Activated T-cell treated with anti-CD3 and anti-CD28 coated beads, Interleukin-2, amount 50 U/mL, for 72 hours (primary cell): ENCODE results near the gene PIGT. TPM values are rescaled to one million over a fixed set of nuclear protein-coding genes. Genes with fewer than 3 reads are reported as not detected.
A peak's percentile ranks its signal among the peaks of the same experiment; 100 is the strongest.

Source experiments
- ATAC-seq, 2 donors: fragments of 150-1000 bp; cut with Tn5 transposase; replicated peaks in 1 of 2; 2 replicates each; pipeline ENCODE4 v1.10.0; 2021; ENCODE audit warnings: moderate library complexity in 2 of 2, mild to moderate bottlenecking in 1 of 2
- DNase-seq, 2 donors: peaks; one replicate each; pipeline ENCODE4 v3.0.0; 2021 to 2022; ENCODE audit warnings: mixed read lengths in 1 of 2
- H3K27ac Mint-ChIP-seq: one replicate; pipeline ENCODE4 v1.8.0; 2022; ENCODE audit warnings: mild to moderate bottlenecking, moderate library complexity, mixed read lengths
- H3K27me3 Mint-ChIP-seq: one replicate; pipeline ENCODE4 v1.8.0; 2022; ENCODE audit warnings: low read depth, mixed read lengths
- H3K36me3 Mint-ChIP-seq, 2 donors: one replicate each; pipeline ENCODE4 v1.8.0; 2022; ENCODE audit warnings: mixed read lengths in 2 of 2, mild to moderate bottlenecking in 1 of 2; ENCODE audit not compliant: insufficient read depth in 2 of 2
- H3K4me1 Mint-ChIP-seq: one replicate; pipeline ENCODE4 v1.8.0; 2022; ENCODE audit warnings: low read depth, mixed read lengths
- H3K4me3 Mint-ChIP-seq, 2 donors: one replicate each; pipeline ENCODE4 v1.8.0; 2022; ENCODE audit warnings: mild to moderate bottlenecking in 2 of 2, mixed read lengths in 2 of 2, moderate library complexity in 2 of 2
- H3K9me3 Mint-ChIP-seq, 2 donors: one replicate each; pipeline ENCODE4 v1.8.0; 2022; ENCODE audit warnings: mixed read lengths in 2 of 2
- total RNA-seq, 2 donors: library from RNA; stranded (reverse); gene quantifications; one replicate each; pipeline ENCODE4 v1.2.3, GENCODE V29; 2022

PIGT gene
- total RNA-seq, 2 donors from 2014 or later, result 60.4 to 63.7 TPM

- no peak overlapping the region for H3K4me3 Mint-ChIP-seq
- peaks cover 13% of the 10 kb centered on the region for H3K4me1 Mint-ChIP-seq
- ATAC-seq (no peak), DNase-seq (no peak)
- H3K36me3 Mint-ChIP-seq, result peaks cover 8 to 22% of the 10 kb centered on the region in 2 donors
- H3K9me3 Mint-ChIP-seq, result no peaks in the 10 kb centered on the region
- no peaks in the 10 kb centered on the region for H3K27me3 Mint-ChIP-seq
- peak overlapping the region; percentile 65 for H3K27ac Mint-ChIP-seq
Measured at GRCh38 chr20:45423700-45424099, 7.8 kb downstream of the PIGT start.

- ATAC-seq (no peak), DNase-seq (no peak)
- Mint-ChIP-seq H3K4me3 (no peak overlapping the region), H3K27ac (no peak overlapping the region), H3K4me1 (no peaks in the 10 kb centered on the region), H3K27me3 (no peaks in the 10 kb centered on the region), H3K36me3 (peaks cover 6 to 12% of the 10 kb centered on the region in 2 donors), H3K9me3 (no peaks in the 10 kb centered on the region)
Measured at GRCh38 chr20:45425561-45425960, 9.6 kb downstream of the PIGT start.

GRCh38 chr20:45426320-45427016, 10.5 kb downstream of the PIGT start:
- DNase-seq, result no peak
- Mint-ChIP-seq H3K9me3 (no peaks in the 10 kb centered on the region), H3K4me3 (no peak overlapping the region), H3K4me1 (no peaks in the 10 kb centered on the region), H3K27me3 (no peaks in the 10 kb centered on the region), H3K27ac (no peak overlapping the region), H3K36me3 (peaks cover 6 to 12% of the 10 kb centered on the region in 2 donors)
- no peak for ATAC-seq

- H3K4me3 Mint-ChIP-seq, result no peak overlapping the region
- ATAC-seq (peak in 1 of 2 donors; percentile 36), DNase-seq (no peak)
- no peaks in the 10 kb centered on the region for H3K9me3 Mint-ChIP-seq
- peaks cover 4 to 10% of the 10 kb centered on the region in 2 donors for H3K36me3 Mint-ChIP-seq
- H3K27me3 Mint-ChIP-seq, result no peaks in the 10 kb centered on the region
- no peak overlapping the region for H3K27ac Mint-ChIP-seq
- peaks cover 6% of the 10 kb centered on the region for H3K4me1 Mint-ChIP-seq
Measured at GRCh38 chr20:45427236-45428149, 11.6 kb downstream of the PIGT start.

- Mint-ChIP-seq H3K4me3 (no peak overlapping the region), H3K4me1 (peaks cover 10% of the 10 kb centered on the region), H3K36me3 (peaks cover 2 to 8% of the 10 kb centered on the region in 2 donors), H3K27me3 (no peaks in the 10 kb centered on the region), H3K27ac (no peak overlapping the region), H3K9me3 (no peaks in the 10 kb centered on the region)
- no peak for DNase-seq
- no peak for ATAC-seq
Measured at GRCh38 chr20:45429618-45430017, 13.7 kb downstream of the PIGT start.

GRCh38 chr20:45432294-45432693, 16.4 kb downstream of the PIGT start:
- no peak for DNase-seq
- no peak overlapping the region for H3K27ac Mint-ChIP-seq
- H3K9me3 Mint-ChIP-seq, result no peaks in the 10 kb centered on the region
- no peaks in the 10 kb centered on the region for H3K27me3 Mint-ChIP-seq
- ATAC-seq, result peak in 1 of 2 donors; percentile 15
- H3K36me3 Mint-ChIP-seq, result peaks cover 2 to 6% of the 10 kb centered on the region in 2 donors
- peaks cover 15% of the 10 kb centered on the region for H3K4me1 Mint-ChIP-seq
- H3K4me3 Mint-ChIP-seq, result peak overlapping the region in 1 of 2 donors; percentile 29

- Mint-ChIP-seq H3K9me3 (no peaks in the 10 kb centered on the region), H3K27ac (no peak overlapping the region), H3K4me3 (no peak overlapping the region), H3K36me3 (peaks cover 0 to 6% of the 10 kb centered on the region in 2 donors), H3K4me1 (peaks cover 15% of the 10 kb centered on the region), H3K27me3 (no peaks in the 10 kb centered on the region)
- no peak for ATAC-seq
- DNase-seq, result no peak
Measured at GRCh38 chr20:45433316-45433715, 17.4 kb downstream of the PIGT start.

GRCh38 chr20:45433976-45434375, 18.0 kb downstream of the PIGT start:
- no peak for DNase-seq
- ATAC-seq, result no peak
- Mint-ChIP-seq H3K27me3 (no peaks in the 10 kb centered on the region), H3K27ac (no peak overlapping the region), H3K4me3 (no peak overlapping the region), H3K4me1 (peaks cover 15% of the 10 kb centered on the region), H3K36me3 (peaks cover 0 to 6% of the 10 kb centered on the region in 2 donors), H3K9me3 (no peaks in the 10 kb centered on the region)

- Mint-ChIP-seq H3K27ac (peak overlapping the region; percentile 46), H3K9me3 (no peaks in the 10 kb centered on the region), H3K4me3 (peak overlapping the region; percentile 80 to 84), H3K4me1 (peaks cover 19% of the 10 kb centered on the region), H3K36me3 (peaks cover 0 to 2% of the 10 kb centered on the region in 2 donors), H3K27me3 (no peaks in the 10 kb centered on the region)
- DNase-seq, result peak; percentile 87 to 91
- ATAC-seq, result peak; percentile 99
Measured at GRCh38 chr20:45436732-45437485, 21.0 kb downstream of the PIGT start.

GRCh38 chr20:45440424-45440823, 24.5 kb downstream of the PIGT start:
- H3K36me3 Mint-ChIP-seq, result no peaks in the 10 kb centered on the region
- peaks cover 19% of the 10 kb centered on the region for H3K27me3 Mint-ChIP-seq
- DNase-seq (no peak), ATAC-seq (no peak)
- H3K9me3 Mint-ChIP-seq, result no peaks in the 10 kb centered on the region
- H3K4me1 Mint-ChIP-seq, result peaks cover 23% of the 10 kb centered on the region
- no peak overlapping the region for H3K4me3 Mint-ChIP-seq
- no peak overlapping the region for H3K27ac Mint-ChIP-seq

GRCh38 chr20:45440891-45441685, 25.1 kb downstream of the PIGT start:
- Mint-ChIP-seq H3K36me3 (no peaks in the 10 kb centered on the region), H3K9me3 (no peaks in the 10 kb centered on the region), H3K4me3 (no peak overlapping the region), H3K4me1 (peaks cover 23% of the 10 kb centered on the region), H3K27me3 (peaks cover 26% of the 10 kb centered on the region), H3K27ac (no peak overlapping the region)
- ATAC-seq (no peak), DNase-seq (no peak)

- H3K4me1 Mint-ChIP-seq, result peaks cover 23% of the 10 kb centered on the region
- no peaks in the 10 kb centered on the region for H3K36me3 Mint-ChIP-seq
- ATAC-seq (no peak), DNase-seq (no peak)
- H3K9me3 Mint-ChIP-seq, result no peaks in the 10 kb centered on the region
- no peak overlapping the region for H3K27ac Mint-ChIP-seq
- peaks cover 32% of the 10 kb centered on the region for H3K27me3 Mint-ChIP-seq
- H3K4me3 Mint-ChIP-seq, result no peak overlapping the region
Measured at GRCh38 chr20:45441746-45442145, 25.8 kb downstream of the PIGT start.
